Astrocyte of the spinal cord (primary cell): ENCODE data around the gene RAB27B.

ENCODE experiments used
- DNase-seq: peaks from one replicate; pipeline ENCODE4 v3.0.0; 2011; ENCODE audit warnings: low read depth, low spot score
- H3K4me3 ChIP-seq: 2 replicates; pipeline ENCODE4 v1.5.1; 2011; ENCODE audit warnings: low read depth, mild to moderate bottlenecking, low read length, moderate library complexity
- CTCF ChIP-seq: IDR thresholded peaks from 2 replicates; pipeline ENCODE4 v1.5.1; 2012; ENCODE audit warnings: low read depth, mild to moderate bottlenecking, low read length, inconsistent platforms
- in situ Hi-C: cut with HindIII; loops from 2 replicates; pipeline ENCODE4 v1.10.0; 2017; ENCODE audit warnings: low sequenced_read_pairs

Gene RAB27B

DNA sequence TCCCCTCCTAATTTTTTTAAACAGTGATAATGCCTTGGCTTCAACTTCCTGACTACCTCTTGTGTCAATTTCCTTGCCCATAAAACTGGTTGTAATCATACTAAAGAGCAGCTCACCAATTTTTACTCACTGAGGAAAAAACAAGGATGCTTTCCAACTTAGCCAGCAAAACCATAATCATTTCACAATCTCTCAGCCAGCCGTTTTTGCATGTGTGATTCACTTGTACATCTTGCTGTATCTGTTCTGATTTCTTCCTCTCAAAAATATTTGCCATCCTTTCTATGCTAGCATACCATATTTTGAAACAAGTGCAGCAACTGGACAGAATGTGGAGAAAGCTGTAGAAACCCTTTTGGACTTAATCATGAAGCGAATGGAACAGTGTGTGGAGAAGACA lies 60.7 kb downstream of the RAB27B start:
- peak; percentile 43 for DNase-seq
- TF ChIP-seq CTCF: no peak
- in situ Hi-C loops: no loop called here
- no peak overlapping the region for H3K4me3 ChIP-seq

GRCh38 chr18:54899500-54899899 lies 71.2 kb downstream of the RAB27B start:
- in situ Hi-C loops: no loop called here
- DNase-seq: no peak
- no peak overlapping the region for H3K4me3 ChIP-seq
- no peak for TF ChIP-seq CTCF

GRCh38 chr18:54900290-54900689 lies 72.0 kb downstream of the RAB27B start:
- in situ Hi-C loops: no loop called here
- H3K4me3 ChIP-seq: no peak overlapping the region
- no peak for DNase-seq
- no peak for TF ChIP-seq CTCF

- in situ Hi-C loops: no loop called here
Observed at GRCh38 chr18:54904581-54904980, 76.3 kb downstream of the RAB27B start.

GRCh38 chr18:54905629-54906028 lies 77.4 kb downstream of the RAB27B start:
- H3K4me3 ChIP-seq: no peak overlapping the region
- DNase-seq: no peak
- in situ Hi-C loops: no loop called here
- no peak for TF ChIP-seq CTCF

More at GRCh38 chr18:54904581-54904980, 76.3 kb downstream of the RAB27B start:
- no peak overlapping the region for H3K4me3 ChIP-seq
- no peak for DNase-seq
- TF ChIP-seq CTCF: no peak

DNA sequence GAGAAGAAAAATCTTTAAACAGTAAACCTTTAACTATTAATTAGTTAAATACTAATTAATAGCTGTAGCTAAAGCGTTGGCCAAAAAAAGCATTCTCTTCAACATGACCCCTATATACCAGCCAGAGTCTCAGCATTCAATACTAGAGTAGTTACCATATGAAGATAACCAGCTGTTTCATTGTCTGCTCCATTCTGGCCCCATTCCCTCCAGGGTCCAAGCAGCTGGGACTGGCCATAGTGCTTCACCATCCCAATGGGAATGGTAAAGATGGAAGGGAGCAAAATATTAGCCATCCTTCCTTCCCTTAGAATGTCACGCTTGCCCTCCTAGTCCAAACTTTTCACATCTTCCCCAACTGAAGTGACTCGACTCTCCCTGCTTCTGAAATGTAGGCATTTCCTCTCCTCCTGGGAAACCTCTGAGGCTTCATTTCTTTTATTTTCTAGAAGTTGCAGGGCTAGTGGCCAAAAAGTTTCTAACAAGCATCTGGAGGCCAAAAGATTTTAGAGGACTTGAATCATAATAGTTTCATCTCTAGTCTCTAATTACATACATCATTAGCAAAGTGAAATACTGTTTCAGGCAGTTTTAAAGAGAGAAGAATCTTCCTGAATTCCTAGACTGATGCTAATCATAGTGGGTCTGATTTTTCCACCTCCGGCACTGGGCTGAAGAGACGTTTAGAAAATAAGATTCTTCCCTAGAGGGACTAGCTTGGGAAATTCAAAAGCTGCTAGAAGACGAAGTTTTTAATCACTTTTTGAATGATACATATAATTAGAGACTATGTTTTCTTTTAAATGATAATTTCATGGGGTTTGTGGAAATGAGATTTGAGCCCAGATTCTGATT lies 78.3 kb downstream of the RAB27B start:
- TF ChIP-seq CTCF: no peak
- in situ Hi-C loops: no loop called here
- no peak overlapping the region for H3K4me3 ChIP-seq
- peak; percentile 23 for DNase-seq
